Smooth muscle cell (in vitro differentiated cells): ENCODE data around the gene PIEZO2. TPM values are rescaled to one million over a fixed set of nuclear protein-coding genes. Genes with fewer than 3 reads are reported as not detected.

Source experiments
- DNase-seq: peaks from one replicate; lab custom pipeline; 2025; ENCODE audit not compliant: unreplicated experiment; lab: John Stamatoyannopoulos, UW
- H2AFZ ChIP-seq: fragments of 200-600 bp; sonication (generic); 2 replicates; pipeline ENCODE4 v1.6.0; 2016; ENCODE audit warnings: antibody characterized with exemption, low read depth, mild to moderate bottlenecking
- H3F3A ChIP-seq: fragments of 200-600 bp; sonication (generic); 2 replicates; pipeline ENCODE4 v1.6.0; 2017; ENCODE audit warnings: antibody characterized with exemption, low read depth
- H3K27ac ChIP-seq: fragments of 200-600 bp; sonication (generic); 2 replicates; pipeline ENCODE4 v1.5.1; 2016; ENCODE audit warnings: low read depth, mild to moderate bottlenecking
- H3K27me3 ChIP-seq: fragments of 200-600 bp; sonication (generic); 2 replicates; pipeline ENCODE4 v1.6.1; 2016; ENCODE audit warnings: low read depth, mild to moderate bottlenecking
- H3K36me3 ChIP-seq: fragments of 200-600 bp; sonication (generic); 2 replicates; pipeline ENCODE4 v1.5.1; 2016; ENCODE audit warnings: low read depth
- H3K4me1 ChIP-seq: fragments of 200-600 bp; sonication (generic); 2 replicates; pipeline ENCODE4 v1.5.1; 2016; ENCODE audit warnings: low read depth
- H3K4me2 ChIP-seq: fragments of 200-600 bp; sonication (generic); 2 replicates; pipeline ENCODE4 v1.6.0; 2016; ENCODE audit warnings: mild to moderate bottlenecking
- H3K4me3 ChIP-seq: fragments of 200-600 bp; sonication (generic); 2 replicates; pipeline ENCODE4 v1.5.1; 2016; ENCODE audit warnings: mild to moderate bottlenecking
- H3K79me2 ChIP-seq: fragments of 200-600 bp; sonication (generic); 2 replicates; pipeline ENCODE4 v1.6.0; 2016; ENCODE audit warnings: low read depth, mild to moderate bottlenecking
- H3K9ac ChIP-seq: fragments of 200-600 bp; sonication (generic); 2 replicates; pipeline ENCODE4 v1.6.0; 2016; ENCODE audit warnings: low read depth
- H3K9me3 ChIP-seq: fragments of 200-600 bp; sonication (generic); replicated peaks from 2 replicates; pipeline ENCODE4 v1.5.1; 2016; ENCODE audit warnings: low read depth
- H4K20me1 ChIP-seq: fragments of 200-600 bp; sonication (generic); 2 replicates; pipeline ENCODE4 v1.6.0; 2016; ENCODE audit warnings: low read depth
- CTCF ChIP-seq: fragments of 200-600 bp; sonication (generic); IDR thresholded peaks from 2 replicates; pipeline ENCODE4 v1.5.1; 2017; ENCODE audit warnings: borderline replicate concordance, mild to moderate bottlenecking, antibody characterized with exemption; ENCODE audit not compliant: insufficient read depth, poor library complexity, severe bottlenecking
- WGBS: methylation state at CpG from one replicate; pipeline ENCODE4 v1.1.7; 2016; ENCODE audit warnings: low lambda C conversion rate; 5-methylcytosine and 5-hydroxymethylcytosine counted together
- polyA plus RNA-seq: library from polyadenylated mRNA; unstranded; fragments of >200 nt; fragmentation: Nextera tagmentation; extraction: Ambion mirVana; gene quantifications from 2 replicates; pipeline ENCODE4 v1.2.1, GENCODE V29; 2016
- total RNA-seq: library from RNA; depleted of rRNA; stranded (reverse); fragments of >200 nt; gene quantifications from 2 replicates; pipeline ENCODE4 v1.2.3, GENCODE V29; 2014

The PIEZO2 gene
- total and polyA plus RNA-seq, 2 experiments from 2014 or later = 1.3 to 4.7 TPM

- no peaks in the 10 kb centered on the region for H3K27me3 ChIP-seq
- H4K20me1 ChIP-seq = no peaks in the 10 kb centered on the region
- TF ChIP-seq CTCF = no peak
- no peaks in the 10 kb centered on the region for H3K4me1 ChIP-seq
- no peak for DNase-seq
- no peaks in the 10 kb centered on the region for H3F3A ChIP-seq
- no peaks in the 10 kb centered on the region for H3K9me3 ChIP-seq
- H3K79me2 ChIP-seq = no peaks in the 10 kb centered on the region
- H3K27ac ChIP-seq = no peak overlapping the region
- H2AFZ ChIP-seq = no peak overlapping the region
- no peak overlapping the region for H3K4me2 ChIP-seq
- no peak overlapping the region for H3K4me3 ChIP-seq
- H3K36me3 ChIP-seq = no peaks in the 10 kb centered on the region
- no peak overlapping the region for H3K9ac ChIP-seq
Observed at GRCh38 chr18:10977042-10977441, 172.3 kb downstream of the PIEZO2 start.

- H3K9ac ChIP-seq = no peak overlapping the region
- H3K9me3 ChIP-seq = no peaks in the 10 kb centered on the region
- DNase-seq = no peak
- H4K20me1 ChIP-seq = no peaks in the 10 kb centered on the region
- H3K27me3 ChIP-seq = no peaks in the 10 kb centered on the region
- no peak overlapping the region for H3K27ac ChIP-seq
- no peak overlapping the region for H2AFZ ChIP-seq
- no peaks in the 10 kb centered on the region for H3K36me3 ChIP-seq
- H3F3A ChIP-seq = no peaks in the 10 kb centered on the region
- H3K4me3 ChIP-seq = no peak overlapping the region
- no peak for TF ChIP-seq CTCF
- 85% methylated on average over 10 of the region's 10 CpGs for WGBS
- no peaks in the 10 kb centered on the region for H3K4me1 ChIP-seq
- no peaks in the 10 kb centered on the region for H3K79me2 ChIP-seq
- no peak overlapping the region for H3K4me2 ChIP-seq
Observed at GRCh38 chr18:10973567-10974203, 175.7 kb downstream of the PIEZO2 start.

GRCh38 chr18:10971717-10972116, 177.7 kb downstream of the PIEZO2 start:
- TF ChIP-seq CTCF = no peak
- no peaks in the 10 kb centered on the region for H3K9me3 ChIP-seq
- H3K36me3 ChIP-seq = no peaks in the 10 kb centered on the region
- H3K9ac ChIP-seq = no peak overlapping the region
- H4K20me1 ChIP-seq = no peaks in the 10 kb centered on the region
- no peak overlapping the region for H3K4me2 ChIP-seq
- 94% methylated on average over 4 of the region's 4 CpGs for WGBS
- H3K4me1 ChIP-seq = no peaks in the 10 kb centered on the region
- H3K79me2 ChIP-seq = no peaks in the 10 kb centered on the region
- H3K27me3 ChIP-seq = no peaks in the 10 kb centered on the region
- H3F3A ChIP-seq = no peaks in the 10 kb centered on the region
- no peak overlapping the region for H2AFZ ChIP-seq
- H3K4me3 ChIP-seq = no peak overlapping the region
- no peak for DNase-seq
- H3K27ac ChIP-seq = no peak overlapping the region

GRCh38 chr18:10965119-10965518, 184.2 kb downstream of the PIEZO2 start:
- Histone ChIP-seq H3K27ac (no peak overlapping the region), H3K4me2 (no peak overlapping the region), H2AFZ (no peak overlapping the region), H3K9ac (no peak overlapping the region), H3K36me3 (no peaks in the 10 kb centered on the region), H3F3A (no peaks in the 10 kb centered on the region), H4K20me1 (no peaks in the 10 kb centered on the region), H3K9me3 (no peaks in the 10 kb centered on the region), H3K4me3 (no peak overlapping the region), H3K27me3 (no peaks in the 10 kb centered on the region), H3K79me2 (no peaks in the 10 kb centered on the region), H3K4me1 (no peaks in the 10 kb centered on the region)
- no peak for TF ChIP-seq CTCF
- WGBS = 77% methylated on average over 2 of the region's 2 CpGs
- DNase-seq = no peak
